WTC11 (cell line): ENCODE results near the gene UTF1. TPM values are rescaled to one million over a fixed set of nuclear protein-coding genes. Genes with fewer than 3 reads are reported as not detected.

ENCODE experiments used
- FOXJ3 ChIP-seq: sonication (generic); formaldehyde crosslinking; IDR thresholded peaks from 2 replicates; pipeline ENCODE4 v1.9.0; 2021; ENCODE audit warnings: missing genetic modification reagents, mild to moderate bottlenecking, borderline replicate concordance
- MXD4 ChIP-seq: fragments of 250-450 bp; sonication (Bioruptor Pico); IDR thresholded peaks from 2 replicates; pipeline ENCODE4 v1.8.0; 2021; ENCODE audit warnings: mild to moderate bottlenecking, moderate library complexity, borderline replicate concordance
- NFE2L1 ChIP-seq: sonication (generic); formaldehyde crosslinking; IDR thresholded peaks from 2 replicates; pipeline ENCODE4 v1.8.1; 2023; ENCODE audit warnings: missing genetic modification reagents
- RORB ChIP-seq: fragments of 250-450 bp; sonication (Bioruptor Pico); IDR thresholded peaks from 2 replicates; pipeline ENCODE4 v1.9.0; 2021; ENCODE audit warnings: mild to moderate bottlenecking
- ZNF396 ChIP-seq: fragments of 250-450 bp; sonication (Bioruptor Pico); IDR thresholded peaks from 2 replicates; pipeline ENCODE4 v1.8.0; 2021; ENCODE audit warnings: mild to moderate bottlenecking, moderate library complexity, borderline replicate concordance
- ZNF423 ChIP-seq: fragments of 250-450 bp; sonication (Bioruptor Pico); IDR thresholded peaks from 2 replicates; pipeline ENCODE4 v2.1.2; 2022; ENCODE audit warnings: mild to moderate bottlenecking, moderate library complexity
- ZNF671 ChIP-seq: fragments of 250-450 bp; sonication (Bioruptor Pico); IDR thresholded peaks from 2 replicates; pipeline ENCODE4 v1.8.0; 2021; ENCODE audit warnings: mild to moderate bottlenecking
- total RNA-seq: library from RNA; stranded (reverse); gene quantifications from 3 replicates; pipeline ENCODE4 v1.2.3, GENCODE V29; 2021
- TF ChIP-seq, protein P1 (sequence below): sonication (generic); formaldehyde crosslinking; IDR thresholded peaks from 2 replicates; pipeline ENCODE4 v1.8.0; 2022; ENCODE audit warnings: missing genetic modification reagents
- TF ChIP-seq, protein P2 (sequence below): sonication (generic); formaldehyde crosslinking; IDR thresholded peaks from 2 replicates; pipeline ENCODE4 v1.8.1; 2023; ENCODE audit warnings: mild to moderate bottlenecking, missing genetic modification reagents
- TF ChIP-seq, protein P3 (sequence below): fragments of 250-450 bp; sonication (Bioruptor Pico); IDR thresholded peaks from 2 replicates; pipeline ENCODE4 v1.8.0; 2021; ENCODE audit warnings: mild to moderate bottlenecking
- TF ChIP-seq, protein P4 (sequence below): sonication (generic); formaldehyde crosslinking; IDR thresholded peaks from 2 replicates; pipeline ENCODE4 v1.8.0; 2022; ENCODE audit warnings: mild to moderate bottlenecking, missing genetic modification reagents
- TF ChIP-seq, protein P5 (sequence below): fragments of 250-450 bp; sonication (Bioruptor Pico); IDR thresholded peaks from 2 replicates; pipeline ENCODE4 v1.9.0; 2021; ENCODE audit warnings: mild to moderate bottlenecking
- TF ChIP-seq, protein P6 (sequence below): sonication (generic); formaldehyde crosslinking; IDR thresholded peaks from 2 replicates; pipeline ENCODE4 v1.8.1; 2023; ENCODE audit warnings: mild to moderate bottlenecking, missing genetic modification reagents, moderate library complexity
- TF ChIP-seq, protein P7 (sequence below): sonication (generic); formaldehyde crosslinking; IDR thresholded peaks from 2 replicates; pipeline ENCODE4 v1.8.0; 2022; ENCODE audit warnings: mild to moderate bottlenecking, missing genetic modification reagents
- TF ChIP-seq, protein P8 (sequence below): sonication (generic); formaldehyde crosslinking; IDR thresholded peaks from 2 replicates; pipeline ENCODE4 v1.8.1; 2022; ENCODE audit warnings: low read depth, mild to moderate bottlenecking, moderate library complexity, missing genetic modification reagents, borderline replicate concordance
- TF ChIP-seq, protein P9 (sequence below): sonication (generic); formaldehyde crosslinking; IDR thresholded peaks from 2 replicates; pipeline ENCODE4 v1.8.1; 2023; ENCODE audit warnings: mild to moderate bottlenecking, missing genetic modification reagents
- TF ChIP-seq, protein P10 (sequence below): sonication (generic); formaldehyde crosslinking; IDR thresholded peaks from 2 replicates; pipeline ENCODE4 v1.8.1; 2022; ENCODE audit warnings: low read depth, missing genetic modification reagents, borderline replicate concordance

UTF1 gene
- total RNA-seq, 1 experiment from 2014 or later, result 196 TPM

DNA sequence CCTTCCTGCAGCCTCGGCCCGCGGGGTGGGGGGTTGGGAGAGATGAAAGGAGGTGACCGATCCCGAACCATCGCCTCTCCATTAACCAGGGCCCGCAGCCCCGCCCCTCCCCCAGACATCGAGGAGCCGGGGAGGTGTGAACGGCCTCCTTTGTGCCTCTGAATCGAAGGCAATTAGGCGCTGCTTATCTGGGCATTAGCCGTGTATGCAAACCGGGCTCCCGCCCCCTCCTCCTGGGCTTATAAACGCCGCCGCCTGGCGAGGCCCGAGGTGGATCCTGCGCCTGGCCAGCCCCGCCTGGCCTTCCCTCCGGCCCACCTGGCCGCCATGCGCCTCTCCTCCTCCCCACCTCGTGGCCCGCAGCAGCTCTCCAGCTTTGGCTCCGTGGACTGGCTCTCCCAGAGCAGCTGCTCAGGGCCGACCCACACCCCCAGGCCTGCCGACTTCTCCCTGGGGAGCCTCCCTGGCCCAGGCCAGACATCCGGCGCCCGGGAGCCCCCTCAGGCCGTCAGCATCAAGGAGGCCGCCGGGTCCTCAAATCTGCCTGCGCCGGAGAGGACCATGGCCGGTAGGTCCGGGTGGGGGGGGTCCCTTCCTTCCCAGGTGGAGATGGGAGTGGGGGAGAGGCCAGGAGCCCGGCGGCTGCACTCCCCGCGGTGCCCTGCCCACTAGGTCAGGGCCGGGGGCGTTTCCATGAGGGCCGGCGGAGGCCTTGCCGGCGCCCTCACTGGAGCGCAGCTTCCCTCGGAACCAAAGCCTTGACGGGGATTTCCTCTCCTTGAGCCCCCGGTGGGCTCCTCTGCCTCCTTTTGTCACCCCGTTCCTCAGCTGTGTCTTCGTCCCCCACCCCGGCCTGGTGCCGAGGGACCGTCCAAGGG, 7.8 kb downstream of the UTF1 start, which contains the start of gene VENTX (continued):
- 0 out of 2 replicates have a peak, but pooled peaks have one; percentile 5 for TF ChIP-seq ZNF423 (CRISPR knock-in tag)
- no peak for TF ChIP-seq ZNF671 (CRISPR knock-in tag)
- no peak for TF ChIP-seq RORB (CRISPR knock-in tag)
- TF ChIP-seq, protein P1, sequence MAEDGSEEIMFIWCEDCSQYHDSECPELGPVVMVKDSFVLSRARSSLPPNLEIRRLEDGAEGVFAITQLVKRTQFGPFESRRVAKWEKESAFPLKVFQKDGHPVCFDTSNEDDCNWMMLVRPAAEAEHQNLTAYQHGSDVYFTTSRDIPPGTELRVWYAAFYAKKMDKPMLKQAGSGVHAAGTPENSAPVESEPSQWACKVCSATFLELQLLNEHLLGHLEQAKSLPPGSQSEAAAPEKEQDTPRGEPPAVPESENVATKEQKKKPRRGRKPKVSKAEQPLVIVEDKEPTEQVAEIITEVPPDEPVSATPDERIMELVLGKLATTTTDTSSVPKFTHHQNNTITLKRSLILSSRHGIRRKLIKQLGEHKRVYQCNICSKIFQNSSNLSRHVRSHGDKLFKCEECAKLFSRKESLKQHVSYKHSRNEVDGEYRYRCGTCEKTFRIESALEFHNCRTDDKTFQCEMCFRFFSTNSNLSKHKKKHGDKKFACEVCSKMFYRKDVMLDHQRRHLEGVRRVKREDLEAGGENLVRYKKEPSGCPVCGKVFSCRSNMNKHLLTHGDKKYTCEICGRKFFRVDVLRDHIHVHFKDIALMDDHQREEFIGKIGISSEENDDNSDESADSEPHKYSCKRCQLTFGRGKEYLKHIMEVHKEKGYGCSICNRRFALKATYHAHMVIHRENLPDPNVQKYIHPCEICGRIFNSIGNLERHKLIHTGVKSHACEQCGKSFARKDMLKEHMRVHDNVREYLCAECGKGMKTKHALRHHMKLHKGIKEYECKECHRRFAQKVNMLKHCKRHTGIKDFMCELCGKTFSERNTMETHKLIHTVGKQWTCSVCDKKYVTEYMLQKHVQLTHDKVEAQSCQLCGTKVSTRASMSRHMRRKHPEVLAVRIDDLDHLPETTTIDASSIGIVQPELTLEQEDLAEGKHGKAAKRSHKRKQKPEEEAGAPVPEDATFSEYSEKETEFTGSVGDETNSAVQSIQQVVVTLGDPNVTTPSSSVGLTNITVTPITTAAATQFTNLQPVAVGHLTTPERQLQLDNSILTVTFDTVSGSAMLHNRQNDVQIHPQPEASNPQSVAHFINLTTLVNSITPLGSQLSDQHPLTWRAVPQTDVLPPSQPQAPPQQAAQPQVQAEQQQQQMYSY, result peak; percentile 51
- TF ChIP-seq, protein P2, sequence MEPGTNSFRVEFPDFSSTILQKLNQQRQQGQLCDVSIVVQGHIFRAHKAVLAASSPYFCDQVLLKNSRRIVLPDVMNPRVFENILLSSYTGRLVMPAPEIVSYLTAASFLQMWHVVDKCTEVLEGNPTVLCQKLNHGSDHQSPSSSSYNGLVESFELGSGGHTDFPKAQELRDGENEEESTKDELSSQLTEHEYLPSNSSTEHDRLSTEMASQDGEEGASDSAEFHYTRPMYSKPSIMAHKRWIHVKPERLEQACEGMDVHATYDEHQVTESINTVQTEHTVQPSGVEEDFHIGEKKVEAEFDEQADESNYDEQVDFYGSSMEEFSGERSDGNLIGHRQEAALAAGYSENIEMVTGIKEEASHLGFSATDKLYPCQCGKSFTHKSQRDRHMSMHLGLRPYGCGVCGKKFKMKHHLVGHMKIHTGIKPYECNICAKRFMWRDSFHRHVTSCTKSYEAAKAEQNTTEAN, result peak; percentile 96
- no peak for TF ChIP-seq FOXJ3 (CRISPR knock-in tag)
- TF ChIP-seq ZNF396 (CRISPR knock-in tag), result no peak
- TF ChIP-seq NFE2L1 (CRISPR knock-in tag), result peak; percentile 56; the same call in 1 of the 2 replicates
- TF ChIP-seq, protein P3, sequence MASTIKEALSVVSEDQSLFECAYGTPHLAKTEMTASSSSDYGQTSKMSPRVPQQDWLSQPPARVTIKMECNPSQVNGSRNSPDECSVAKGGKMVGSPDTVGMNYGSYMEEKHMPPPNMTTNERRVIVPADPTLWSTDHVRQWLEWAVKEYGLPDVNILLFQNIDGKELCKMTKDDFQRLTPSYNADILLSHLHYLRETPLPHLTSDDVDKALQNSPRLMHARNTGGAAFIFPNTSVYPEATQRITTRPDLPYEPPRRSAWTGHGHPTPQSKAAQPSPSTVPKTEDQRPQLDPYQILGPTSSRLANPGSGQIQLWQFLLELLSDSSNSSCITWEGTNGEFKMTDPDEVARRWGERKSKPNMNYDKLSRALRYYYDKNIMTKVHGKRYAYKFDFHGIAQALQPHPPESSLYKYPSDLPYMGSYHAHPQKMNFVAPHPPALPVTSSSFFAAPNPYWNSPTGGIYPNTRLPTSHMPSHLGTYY, result 0 out of 2 replicates have a peak, but pooled peaks have one; percentile 8
- TF ChIP-seq, protein P4, sequence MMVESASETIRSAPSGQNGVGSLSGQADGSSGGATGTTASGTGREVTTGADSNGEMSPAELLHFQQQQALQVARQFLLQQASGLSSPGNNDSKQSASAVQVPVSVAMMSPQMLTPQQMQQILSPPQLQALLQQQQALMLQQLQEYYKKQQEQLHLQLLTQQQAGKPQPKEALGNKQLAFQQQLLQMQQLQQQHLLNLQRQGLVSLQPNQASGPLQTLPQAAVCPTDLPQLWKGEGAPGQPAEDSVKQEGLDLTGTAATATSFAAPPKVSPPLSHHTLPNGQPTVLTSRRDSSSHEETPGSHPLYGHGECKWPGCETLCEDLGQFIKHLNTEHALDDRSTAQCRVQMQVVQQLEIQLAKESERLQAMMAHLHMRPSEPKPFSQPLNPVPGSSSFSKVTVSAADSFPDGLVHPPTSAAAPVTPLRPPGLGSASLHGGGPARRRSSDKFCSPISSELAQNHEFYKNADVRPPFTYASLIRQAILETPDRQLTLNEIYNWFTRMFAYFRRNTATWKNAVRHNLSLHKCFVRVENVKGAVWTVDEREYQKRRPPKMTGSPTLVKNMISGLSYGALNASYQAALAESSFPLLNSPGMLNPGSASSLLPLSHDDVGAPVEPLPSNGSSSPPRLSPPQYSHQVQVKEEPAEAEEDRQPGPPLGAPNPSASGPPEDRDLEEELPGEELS (CRISPR knock-in tag), result peak; percentile 96
- TF ChIP-seq, protein P5, sequence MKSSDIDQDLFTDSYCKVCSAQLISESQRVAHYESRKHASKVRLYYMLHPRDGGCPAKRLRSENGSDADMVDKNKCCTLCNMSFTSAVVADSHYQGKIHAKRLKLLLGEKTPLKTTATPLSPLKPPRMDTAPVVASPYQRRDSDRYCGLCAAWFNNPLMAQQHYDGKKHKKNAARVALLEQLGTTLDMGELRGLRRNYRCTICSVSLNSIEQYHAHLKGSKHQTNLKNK (CRISPR knock-in tag), result peak; percentile 19; the same call in 1 of the 2 replicates
- TF ChIP-seq MXD4 (CRISPR knock-in tag), result no peak
- TF ChIP-seq, protein P6, sequence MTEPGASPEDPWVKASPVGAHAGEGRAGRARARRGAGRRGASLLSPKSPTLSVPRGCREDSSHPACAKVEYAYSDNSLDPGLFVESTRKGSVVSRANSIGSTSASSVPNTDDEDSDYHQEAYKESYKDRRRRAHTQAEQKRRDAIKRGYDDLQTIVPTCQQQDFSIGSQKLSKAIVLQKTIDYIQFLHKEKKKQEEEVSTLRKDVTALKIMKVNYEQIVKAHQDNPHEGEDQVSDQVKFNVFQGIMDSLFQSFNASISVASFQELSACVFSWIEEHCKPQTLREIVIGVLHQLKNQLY (CRISPR knock-in tag), result no peak
- TF ChIP-seq, protein P7, sequence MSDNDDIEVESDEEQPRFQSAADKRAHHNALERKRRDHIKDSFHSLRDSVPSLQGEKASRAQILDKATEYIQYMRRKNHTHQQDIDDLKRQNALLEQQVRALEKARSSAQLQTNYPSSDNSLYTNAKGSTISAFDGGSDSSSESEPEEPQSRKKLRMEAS (CRISPR knock-in tag), result peak; percentile 96
- TF ChIP-seq, protein P8, sequence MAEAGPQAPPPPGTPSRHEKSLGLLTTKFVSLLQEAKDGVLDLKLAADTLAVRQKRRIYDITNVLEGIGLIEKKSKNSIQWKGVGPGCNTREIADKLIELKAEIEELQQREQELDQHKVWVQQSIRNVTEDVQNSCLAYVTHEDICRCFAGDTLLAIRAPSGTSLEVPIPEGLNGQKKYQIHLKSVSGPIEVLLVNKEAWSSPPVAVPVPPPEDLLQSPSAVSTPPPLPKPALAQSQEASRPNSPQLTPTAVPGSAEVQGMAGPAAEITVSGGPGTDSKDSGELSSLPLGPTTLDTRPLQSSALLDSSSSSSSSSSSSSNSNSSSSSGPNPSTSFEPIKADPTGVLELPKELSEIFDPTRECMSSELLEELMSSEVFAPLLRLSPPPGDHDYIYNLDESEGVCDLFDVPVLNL (CRISPR knock-in tag), result peak; percentile 55; the same call in 1 of the 2 replicates
- TF ChIP-seq, protein P9, sequence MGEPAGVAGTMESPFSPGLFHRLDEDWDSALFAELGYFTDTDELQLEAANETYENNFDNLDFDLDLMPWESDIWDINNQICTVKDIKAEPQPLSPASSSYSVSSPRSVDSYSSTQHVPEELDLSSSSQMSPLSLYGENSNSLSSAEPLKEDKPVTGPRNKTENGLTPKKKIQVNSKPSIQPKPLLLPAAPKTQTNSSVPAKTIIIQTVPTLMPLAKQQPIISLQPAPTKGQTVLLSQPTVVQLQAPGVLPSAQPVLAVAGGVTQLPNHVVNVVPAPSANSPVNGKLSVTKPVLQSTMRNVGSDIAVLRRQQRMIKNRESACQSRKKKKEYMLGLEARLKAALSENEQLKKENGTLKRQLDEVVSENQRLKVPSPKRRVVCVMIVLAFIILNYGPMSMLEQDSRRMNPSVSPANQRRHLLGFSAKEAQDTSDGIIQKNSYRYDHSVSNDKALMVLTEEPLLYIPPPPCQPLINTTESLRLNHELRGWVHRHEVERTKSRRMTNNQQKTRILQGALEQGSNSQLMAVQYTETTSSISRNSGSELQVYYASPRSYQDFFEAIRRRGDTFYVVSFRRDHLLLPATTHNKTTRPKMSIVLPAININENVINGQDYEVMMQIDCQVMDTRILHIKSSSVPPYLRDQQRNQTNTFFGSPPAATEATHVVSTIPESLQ (CRISPR knock-in tag), result no peak
- TF ChIP-seq, protein P10, sequence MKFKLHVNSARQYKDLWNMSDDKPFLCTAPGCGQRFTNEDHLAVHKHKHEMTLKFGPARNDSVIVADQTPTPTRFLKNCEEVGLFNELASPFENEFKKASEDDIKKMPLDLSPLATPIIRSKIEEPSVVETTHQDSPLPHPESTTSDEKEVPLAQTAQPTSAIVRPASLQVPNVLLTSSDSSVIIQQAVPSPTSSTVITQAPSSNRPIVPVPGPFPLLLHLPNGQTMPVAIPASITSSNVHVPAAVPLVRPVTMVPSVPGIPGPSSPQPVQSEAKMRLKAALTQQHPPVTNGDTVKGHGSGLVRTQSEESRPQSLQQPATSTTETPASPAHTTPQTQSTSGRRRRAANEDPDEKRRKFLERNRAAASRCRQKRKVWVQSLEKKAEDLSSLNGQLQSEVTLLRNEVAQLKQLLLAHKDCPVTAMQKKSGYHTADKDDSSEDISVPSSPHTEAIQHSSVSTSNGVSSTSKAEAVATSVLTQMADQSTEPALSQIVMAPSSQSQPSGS, result 0 out of 2 replicates have a peak, but pooled peaks have one; percentile 51
